ENCODE results near the gene THADA. TPM values are rescaled to one million over a fixed set of nuclear protein-coding genes. Genes with fewer than 3 reads are reported as not detected.

THADA gene
- total RNA-seq, 1 donor from 2014 or later: 29.3 TPM

- TF ChIP-seq EZH2 (IDR thresholded peaks at IDR 0.05): no peak
- no peak for TF ChIP-seq EZH2phosphoT487 (IDR thresholded peaks at IDR 0.05)
- TF ChIP-seq CTCF (IDR thresholded peaks at IDR 0.05): no peak
- no peak overlapping the region for H3K27ac ChIP-seq
Measured at GRCh38 chr2:43452318-43452731, 143.5 kb downstream of the THADA start.

DNA sequence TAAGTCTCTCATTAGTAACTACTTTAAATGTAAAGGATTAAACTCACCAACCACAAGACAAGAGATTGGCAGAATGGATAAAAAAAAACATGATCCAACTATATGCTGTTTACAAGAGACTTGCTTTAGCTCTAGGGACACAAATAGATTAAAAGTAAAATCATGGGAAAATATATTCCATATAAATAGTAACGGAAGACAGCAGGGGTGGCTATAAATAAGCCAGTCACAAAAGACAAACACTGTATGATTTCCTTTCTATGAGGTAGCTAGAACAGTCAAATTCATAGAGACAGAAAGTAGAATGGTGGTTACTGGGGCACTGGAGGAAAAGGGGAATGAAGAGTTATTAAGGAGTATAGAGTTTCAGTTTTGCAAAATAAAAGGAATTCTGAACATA, 145.2 kb downstream of the THADA start:
- Mint-ChIP-seq H3K4me1 (peaks cover 11% of the 10 kb centered on the region), H3K9me3 (peaks cover 2% of the 10 kb centered on the region), H3K36me3 (peaks cover 9% of the 10 kb centered on the region), H3K27ac (no peak overlapping the region), H3K4me3 (no peak overlapping the region), H3K27me3 (ENCODE audit: insufficient read depth, low read depth) (no peaks in the 10 kb centered on the region)
- no peak overlapping the region for H3K27ac ChIP-seq
- H3K36me3 ChIP-seq: no peaks in the 10 kb centered on the region
- H4K20me1 ChIP-seq (ENCODE audit: low read depth): no peaks in the 10 kb centered on the region
- H3K79me2 ChIP-seq (ENCODE audit: low read depth): no peaks in the 10 kb centered on the region
- no peak for DNase-seq (ENCODE audit: low spot score)
- no peaks in the 10 kb centered on the region for H3K9me3 ChIP-seq (ENCODE audit: low read depth)
- peaks cover 15% of the 10 kb centered on the region for H3F3A ChIP-seq (ENCODE audit: low read depth)
- H3K4me1 ChIP-seq: peaks cover 31% of the 10 kb centered on the region
- no peak overlapping the region for H3K4me2 ChIP-seq
- H3K4me3 ChIP-seq: no peak overlapping the region
- H3K27me3 ChIP-seq: no peaks in the 10 kb centered on the region
- no peak overlapping the region for H3K9ac ChIP-seq
- TF ChIP-seq CTCF (IDR thresholded peaks at IDR 0.05) (no peak), EZH2 (IDR thresholded peaks at IDR 0.05) (no peak), EZH2phosphoT487 (IDR thresholded peaks at IDR 0.05) (no peak)
- no peak overlapping the region for H2AFZ ChIP-seq (replicated peaks)

More at GRCh38 chr2:43452318-43452731, 143.5 kb downstream of the THADA start:
- H3F3A ChIP-seq (ENCODE audit: low read depth): peaks cover 15% of the 10 kb centered on the region
- no peaks in the 10 kb centered on the region for H3K9me3 ChIP-seq (ENCODE audit: low read depth)
- H3K27ac Mint-ChIP-seq: no peak overlapping the region
- no peaks in the 10 kb centered on the region for H3K79me2 ChIP-seq (ENCODE audit: low read depth)
- no peak overlapping the region for H3K4me3 Mint-ChIP-seq
- H3K4me3 ChIP-seq: no peak overlapping the region
- H2AFZ ChIP-seq (replicated peaks): no peak overlapping the region
- H3K9ac ChIP-seq: no peak overlapping the region
- no peak overlapping the region for H3K4me2 ChIP-seq
- H3K9me3 Mint-ChIP-seq: peaks cover 2% of the 10 kb centered on the region
- no peaks in the 10 kb centered on the region for H3K27me3 ChIP-seq
- peaks cover 22% of the 10 kb centered on the region for H3K4me1 ChIP-seq
- no peaks in the 10 kb centered on the region for H3K36me3 ChIP-seq
- H3K36me3 Mint-ChIP-seq: peaks cover 4% of the 10 kb centered on the region
- H4K20me1 ChIP-seq (ENCODE audit: low read depth): no peaks in the 10 kb centered on the region
- peaks cover 22% of the 10 kb centered on the region for H3K4me1 Mint-ChIP-seq
- H3K27me3 Mint-ChIP-seq (ENCODE audit: insufficient read depth, low read depth): no peaks in the 10 kb centered on the region
- no peak for DNase-seq (ENCODE audit: low spot score)

- Mint-ChIP-seq H3K9me3 (peaks cover 2% of the 10 kb centered on the region), H3K36me3 (peaks cover 9% of the 10 kb centered on the region), H3K27ac (no peak overlapping the region), H3K4me1 (peaks cover 15% of the 10 kb centered on the region), H3K27me3 (ENCODE audit: insufficient read depth, low read depth) (no peaks in the 10 kb centered on the region), H3K4me3 (no peak overlapping the region)
- Histone ChIP-seq H3K9me3 (ENCODE audit: low read depth) (no peaks in the 10 kb centered on the region), H3K79me2 (ENCODE audit: low read depth) (no peaks in the 10 kb centered on the region), H3K4me2 (peak overlapping the region; percentile 58), H3K27ac (peak overlapping the region; percentile 75), H3K27me3 (no peaks in the 10 kb centered on the region), H3K4me1 (peaks cover 38% of the 10 kb centered on the region), H2AFZ (replicated peaks) (peak overlapping the region; percentile 91), H3K9ac (no peak overlapping the region), H4K20me1 (ENCODE audit: low read depth) (no peaks in the 10 kb centered on the region), H3K4me3 (no peak overlapping the region), H3K36me3 (no peaks in the 10 kb centered on the region), H3F3A (ENCODE audit: low read depth) (peaks cover 21% of the 10 kb centered on the region)
- TF ChIP-seq EZH2 (IDR thresholded peaks at IDR 0.05): no peak
- no peak for TF ChIP-seq CTCF (IDR thresholded peaks at IDR 0.05)
- TF ChIP-seq EZH2phosphoT487 (IDR thresholded peaks at IDR 0.05): no peak
- DNase-seq (ENCODE audit: low spot score): peak; percentile 30
Measured at GRCh38 chr2:43448822-43449110, 147.1 kb downstream of the THADA start.

Measured in neural progenitor cell (in vitro differentiated cells).